ENCODE data around the gene LARP1B. TPM values are rescaled to one million over a fixed set of nuclear protein-coding genes. Genes with fewer than 3 reads are reported as not detected.

LARP1B gene
- total RNA-seq, 1 donor from 2014 or later: 27.9 TPM

Other genes with a start within 250 kb of the LARP1B start
- 41.1 and 83.9 TPM in 2 replicates for gene PLK4, start 180.4 kb upstream of the LARP1B start, total RNA-seq (ENCODE audit: low replicate concordance)
- 31.7 and 46.7 TPM in 2 replicates for gene MFSD8, start 96.1 kb upstream of the LARP1B start, total RNA-seq (ENCODE audit: low replicate concordance)
- gene ABHD18, start 95.9 kb upstream of the LARP1B start, total RNA-seq (ENCODE audit: low replicate concordance): 11.2 and 14.7 TPM in 2 replicates
- gene PGRMC2, start 226.5 kb downstream of the LARP1B start, total RNA-seq (ENCODE audit: low replicate concordance): 29.3 and 58.8 TPM in 2 replicates

All from neural progenitor cell (in vitro differentiated cells).